Measurements from ENCODE around the gene GAK. TPM values are rescaled to one million over a fixed set of nuclear protein-coding genes. Genes with fewer than 3 reads are reported as not detected.

GAK gene
- total and polyA plus RNA-seq, 2 of the 4 experiments (the other 2 are of a cell fraction), result 45.1 to 133 TPM

GRCh38 chr4:813900-814299 is 118.2 kb downstream of the GAK start:
- Histone ChIP-seq H4K91ac (ENCODE audit: insufficient read depth, low read depth, low read length) (no peak overlapping the region), H3K14ac (replicated peaks; ENCODE audit: low read depth, low read length) (no peak overlapping the region), H3K4me1 (ENCODE audit: control insufficient read depth, insufficient read depth, low read length) (no peaks in the 10 kb centered on the region), H2AK5ac (ENCODE audit: low read depth, low read length) (no peak overlapping the region), H3K4me3 (ENCODE audit: insufficient read depth, low read depth, low read length) (no peak overlapping the region), H3K56ac (ENCODE audit: extremely low read depth, insufficient read depth, low read length) (no peak overlapping the region), H3K18ac (ENCODE audit: low read depth, low read length) (no peak overlapping the region), H3K79me1 (ENCODE audit: low read depth in 1 of 2, low read length in 2 of 2) (no peaks in the 10 kb centered on the region), H3K27me3 (ENCODE audit: control insufficient read depth, insufficient read depth, low read length) (peaks cover 51% of the 10 kb centered on the region), H3K4me2 (ENCODE audit: low read depth, low read length) (no peak overlapping the region), H2AFZ (replicated peaks; ENCODE audit: low read length, poor library complexity) (no peak overlapping the region), H4K20me1 (ENCODE audit: insufficient read depth, low read length) (no peaks in the 10 kb centered on the region), H2BK20ac (ENCODE audit: low read depth, low read length) (no peak overlapping the region), H3K4ac (ENCODE audit: low read depth, low read length) (no peak overlapping the region), H2BK120ac (ENCODE audit: low read depth, low read length) (no peak overlapping the region), H2BK15ac (ENCODE audit: low read depth, low read length) (no peak overlapping the region), H3K9me1 (ENCODE audit: insufficient read depth, low read length) (no peaks in the 10 kb centered on the region), H4K8ac (ENCODE audit: low read depth in 2 of 2, low read length in 2 of 2) (no peak overlapping the region), H3K9ac (ENCODE audit: low read depth, low read length) (no peak overlapping the region), H3K23ac (ENCODE audit: low read depth, low read length) (no peak overlapping the region), H2BK5ac (ENCODE audit: low read depth, low read length, poor library complexity, severe bottlenecking) (no peak overlapping the region), H3K27ac (ENCODE audit: insufficient read depth, low read length) (no peak overlapping the region), H3K9me3 (ENCODE audit: control insufficient read depth, insufficient read depth, low read length) (no peaks in the 10 kb centered on the region), H4K5ac (ENCODE audit: low read depth, low read length) (no peak overlapping the region), H3K36me3 (ENCODE audit: control insufficient read depth, insufficient read depth, low read length) (no peaks in the 10 kb centered on the region), H2AK9ac (replicated peaks; ENCODE audit: low read depth, low read length, poor library complexity) (no peak overlapping the region)
- DNase-seq (no peak), ATAC-seq (ENCODE audit: low read depth) (no peak)
- BruUV-seq (replicated peaks), result no TSS peak
- intact Hi-C loops (cut with micrococcal nuclease) (no loop called here), dilution Hi-C loops (cut with HindIII; ENCODE audit: low sequenced_read_pairs, unreplicated experiment) (no loop called here), in situ Hi-C loops (cut with MboI; ENCODE audit: low sequenced_read_pairs) (no loop called here)
- TF ChIP-seq ELK1 (IDR thresholded peaks at IDR 0.05; ENCODE audit: borderline replicate concordance, low read depth, low read length) (no peak), MAFK (IDR thresholded peaks at IDR 0.05; ENCODE audit: low read depth, low read length) (no peak), RAD21 (IDR thresholded peaks at IDR 0.05; ENCODE audit: low read length) (no peak), MXI1 (IDR thresholded peaks at IDR 0.05; ENCODE audit: borderline replicate concordance, low read depth, low read length) (no peak), CTCF (conservative IDR thresholded peaks at IDR 0.05; ENCODE audit: low read depth, low read length) (no peak), RFX5 (IDR thresholded peaks at IDR 0.05; ENCODE audit: low read depth, low read length) (no peak)
- POLR2A ChIA-PET (ENCODE audit: unreplicated experiment), result no interaction called here
- CTCF ChIA-PET, result no interaction called here
- 47% methylated on average over 6 of the region's 10 CpGs; no CpG with 5 or more reads in 1 of the 2 experiments for WGBS, 2 experiments (ENCODE audit: extremely low coverage in 2 of 2, insufficient read length in 1 of 2)

All from IMR-90 (cell line).